ENCODE measurements around the gene SNAP23.
A peak's percentile ranks its signal among the peaks of the same experiment; 100 is the strongest.

SNAP23 gene

GRCh38 chr15:42533246-42533645 is 37.8 kb downstream of the SNAP23 start:
- DNase-seq (ENCODE audit: low read depth) = no peak
- no peak for TF ChIP-seq CTCF (IDR thresholded peaks at IDR 0.05; ENCODE audit: control insufficient read depth, extremely low read depth, insufficient read depth)
- H3K4me3 ChIP-seq (ENCODE audit: low read depth, low read length) = no peak overlapping the region

GRCh38 chr15:42544853-42545629 is 49.6 kb downstream of the SNAP23 start:
- no peak for DNase-seq (ENCODE audit: low read depth)
- no peak for TF ChIP-seq CTCF (IDR thresholded peaks at IDR 0.05; ENCODE audit: control insufficient read depth, extremely low read depth, insufficient read depth)
- H3K4me3 ChIP-seq (ENCODE audit: low read depth, low read length) = no peak overlapping the region

GRCh38 chr15:42547918-42548248 is 52.4 kb downstream of the SNAP23 start:
- DNase-seq (ENCODE audit: low read depth) = no peak
- H3K4me3 ChIP-seq (ENCODE audit: low read depth, low read length) = peak overlapping the region; percentile 100
- TF ChIP-seq CTCF (IDR thresholded peaks at IDR 0.05; ENCODE audit: control insufficient read depth, extremely low read depth, insufficient read depth) = no peak

GRCh38 chr15:42548249-42549031 is 53.0 kb downstream of the SNAP23 start, which contains the start of the genes HAUS2 and LRRC57:
Gene HAUS2 (plus strand): TSS chr15:42548838. CDS start chr15:42548873, 35 bp downstream.
Gene LRRC57 (minus strand): TSS chr15:42548793. CDS start chr15:42548434, 359 bp downstream.
- H3K4me3 ChIP-seq (ENCODE audit: low read depth, low read length) = peak within 1 kb of the TSS; percentile 100
- TF ChIP-seq CTCF (IDR thresholded peaks at IDR 0.05; ENCODE audit: control insufficient read depth, extremely low read depth, insufficient read depth) = no peak
- DNase-seq (ENCODE audit: low read depth) = peak; percentile 54

- no peak for DNase-seq (ENCODE audit: low read depth)
- no peak for TF ChIP-seq CTCF (IDR thresholded peaks at IDR 0.05; ENCODE audit: control insufficient read depth, extremely low read depth, insufficient read depth)
- H3K4me3 ChIP-seq (ENCODE audit: low read depth, low read length) = peak overlapping the region; percentile 100
Observed at GRCh38 chr15:42549032-42549491, 53.6 kb downstream of the SNAP23 start.

- no peak for DNase-seq (ENCODE audit: low read depth)
- peak overlapping the region; percentile 100 for H3K4me3 ChIP-seq (ENCODE audit: low read depth, low read length)
- no peak for TF ChIP-seq CTCF (IDR thresholded peaks at IDR 0.05; ENCODE audit: control insufficient read depth, extremely low read depth, insufficient read depth)
Observed at GRCh38 chr15:42549741-42550392, 54.4 kb downstream of the SNAP23 start.
